GM19328 (cell line): ENCODE measurements around the gene ATAD3C.
"Not testable (repeated sequence)": the region's sequence is repeated elsewhere in the genome, so short reads cannot be mapped to it uniquely, and the experiment has no call there.

Source experiments
- ATAC-seq: cut with Tn5 transposase; IDR thresholded peaks from one replicate; pipeline ENCODE4 v1.9.1; 2021; ENCODE audit warnings: mild to moderate bottlenecking, moderate library complexity; ENCODE audit not compliant: unreplicated experiment

Gene ATAD3C

GRCh38 chr1:1468196-1468985, 18.9 kb downstream of the ATAD3C start:
- not testable (repeated sequence) for ATAC-seq

DNA sequence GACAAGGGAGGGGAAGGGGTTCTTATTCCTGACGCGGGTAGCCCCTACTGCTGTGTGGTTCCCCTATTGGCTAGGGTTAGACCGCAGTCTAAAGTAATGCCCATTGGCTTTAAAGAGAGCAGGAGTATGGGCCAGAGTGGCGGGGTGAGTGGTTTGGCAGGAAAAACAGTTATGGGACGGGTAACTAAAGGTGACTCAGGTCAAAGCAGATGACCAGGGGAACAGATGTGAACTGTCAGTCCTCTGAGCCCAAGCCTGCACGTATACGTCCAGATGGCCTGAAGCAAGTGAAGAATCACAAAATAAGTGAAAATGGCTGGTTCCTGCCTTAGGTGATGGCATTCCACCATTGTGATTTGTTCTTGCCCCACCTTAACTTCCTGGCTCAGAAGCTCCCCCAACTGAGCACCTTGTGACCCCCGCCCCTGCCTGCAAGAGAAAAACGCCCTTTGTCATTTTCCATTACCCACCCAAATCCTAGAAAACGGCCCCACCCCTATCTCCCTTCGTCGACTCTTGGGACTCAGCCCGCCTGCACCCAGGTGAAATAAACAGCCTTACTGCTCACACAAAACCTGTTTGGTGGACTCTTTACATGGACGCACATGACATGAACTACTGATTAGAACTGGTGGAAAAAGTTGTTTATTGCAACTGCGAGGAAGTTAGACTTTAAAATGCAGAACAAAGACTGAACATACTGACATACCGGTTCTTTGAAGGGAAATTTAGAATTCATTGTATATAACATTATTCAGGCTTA, 21.3 kb downstream of the ATAD3C start:
- ATAC-seq, result no peak

DNA sequence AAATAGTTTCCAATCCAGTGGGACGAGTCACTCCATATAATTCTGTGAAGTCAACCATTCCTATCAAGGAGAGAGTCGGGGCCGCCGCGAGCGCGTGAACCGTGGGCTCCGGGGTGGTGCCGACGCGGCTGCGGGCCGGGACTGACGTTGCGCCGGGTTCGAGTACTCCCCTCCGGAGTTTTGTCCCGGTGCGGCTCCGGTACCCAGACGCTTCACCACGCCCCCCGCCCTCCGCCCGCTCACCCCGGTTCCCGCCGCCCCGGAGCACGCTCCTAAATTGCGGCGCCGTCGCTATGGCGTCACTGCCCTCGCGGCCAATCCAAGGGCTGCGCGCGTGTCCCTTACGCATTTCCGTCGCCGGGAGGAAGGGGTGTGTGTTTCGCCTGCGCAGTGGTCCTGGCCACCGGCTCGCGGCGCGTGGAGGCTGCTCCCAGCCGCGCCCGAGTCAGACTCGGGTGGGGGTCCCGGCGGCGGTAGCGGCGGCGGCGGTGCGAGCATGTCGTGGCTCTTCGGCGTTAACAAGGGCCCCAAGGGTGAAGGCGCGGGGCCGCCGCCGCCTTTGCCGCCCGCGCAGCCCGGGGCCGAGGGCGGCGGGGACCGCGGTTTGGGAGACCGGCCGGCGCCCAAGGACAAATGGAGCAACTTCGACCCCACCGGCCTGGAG, 22.0 kb downstream of the ATAD3C start, which contains the start of gene ATAD3B:
Gene ATAD3B, plus strand, starts transcription at position 377 of the 664 bp plus-strand sequence. Its CDS starts 120 bp downstream, at position 497.
- ATAC-seq, result peak; percentile 89

DNA sequence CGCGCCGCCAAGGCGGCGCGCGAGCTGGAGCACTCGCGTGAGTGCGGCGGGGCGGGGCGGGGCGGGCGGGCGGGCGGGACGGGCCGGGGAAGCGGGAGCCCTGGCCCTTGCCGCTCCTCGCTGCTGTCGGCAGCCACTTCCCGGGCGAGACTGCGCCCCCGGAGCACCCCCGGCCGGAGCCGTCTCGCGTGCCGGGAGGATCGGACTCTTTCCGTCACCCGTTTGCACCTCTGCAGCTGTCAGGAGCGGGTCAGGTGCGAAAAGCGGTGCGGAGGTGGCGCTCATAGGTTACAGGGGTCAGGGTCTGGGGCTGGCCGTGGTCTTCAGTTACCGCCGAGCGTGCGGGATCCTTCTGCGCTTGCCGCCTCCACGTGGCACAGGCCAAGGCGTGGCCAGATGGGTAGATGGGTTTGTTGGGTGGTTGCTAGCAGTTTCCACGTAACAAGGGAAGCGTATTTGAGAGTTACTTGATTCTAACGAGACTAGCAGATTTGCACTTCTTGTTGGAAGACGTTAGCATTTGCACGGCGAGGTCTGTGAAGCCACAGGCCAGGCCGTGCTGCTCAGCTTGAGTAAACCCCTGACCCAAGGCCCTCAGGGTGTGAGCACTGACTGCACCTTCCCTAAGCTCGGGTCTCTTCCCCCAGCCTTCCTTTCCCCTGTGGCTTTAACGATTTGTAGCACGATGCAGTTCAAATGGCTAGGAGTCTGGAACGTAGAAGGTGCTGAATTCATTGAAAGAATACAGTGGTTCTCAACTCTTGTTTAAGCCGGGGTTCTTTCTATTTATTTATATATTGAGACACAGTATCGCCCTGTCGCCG, 22.8 kb downstream of the ATAD3C start:
- not testable (repeated sequence) for ATAC-seq

GRCh38 chr1:1476011-1476410, 26.5 kb downstream of the ATAD3C start:
- ATAC-seq, result not testable (repeated sequence)

DNA sequence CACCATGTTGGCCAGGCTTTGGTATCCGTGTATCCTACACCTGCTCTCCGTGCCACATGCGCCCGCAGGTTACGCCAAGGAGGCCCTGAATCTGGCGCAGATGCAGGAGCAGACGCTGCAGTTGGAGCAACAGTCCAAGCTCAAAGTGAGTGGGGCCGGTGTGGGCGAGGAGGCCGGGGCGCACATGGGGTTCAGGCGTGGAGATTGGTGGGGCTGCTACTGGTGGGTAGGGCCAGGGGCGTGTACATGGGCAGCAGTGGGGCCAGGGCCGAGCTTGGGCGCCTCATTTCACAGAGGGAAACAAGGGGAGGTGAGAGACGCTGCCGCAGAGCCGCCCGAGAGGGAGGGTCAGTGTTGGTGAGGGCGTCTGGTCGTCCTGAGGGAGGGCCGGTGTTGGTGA, 27.7 kb downstream of the ATAD3C start:
- no peak for ATAC-seq

GRCh38 chr1:1479547-1480487, 30.3 kb downstream of the ATAD3C start:
- ATAC-seq, result no peak

DNA sequence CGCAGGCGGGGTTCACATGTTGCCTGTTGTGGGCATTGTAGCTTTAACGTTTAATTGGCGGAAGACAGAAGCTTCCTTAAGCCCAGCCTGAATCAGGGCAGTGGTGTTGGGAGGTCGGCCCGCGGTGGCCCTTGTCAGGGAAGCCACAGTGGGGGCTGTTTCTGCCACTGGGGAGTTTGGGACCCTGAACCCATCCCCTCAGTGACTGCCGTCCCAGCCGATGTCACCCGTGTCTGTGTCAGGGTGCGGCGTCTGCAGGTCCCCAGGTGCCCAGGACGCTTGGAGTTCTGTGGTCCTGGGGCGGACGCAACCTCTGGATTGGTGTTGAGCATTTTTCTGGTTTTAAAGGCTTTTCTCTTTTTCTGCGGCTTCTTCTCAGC, 31.0 kb downstream of the ATAD3C start:
- not testable (repeated sequence) for ATAC-seq

GRCh38 chr1:1481811-1482210, 32.3 kb downstream of the ATAD3C start:
- ATAC-seq, result not testable (repeated sequence)

GRCh38 chr1:1482856-1483255, 33.4 kb downstream of the ATAD3C start:
- ATAC-seq, result no peak

- no peak for ATAC-seq
Observed at GRCh38 chr1:1483714-1484113, 34.2 kb downstream of the ATAD3C start.

- ATAC-seq, result not testable (repeated sequence)
Observed at GRCh38 chr1:1484976-1485750, 35.7 kb downstream of the ATAD3C start.

GRCh38 chr1:1485755-1486317, 36.3 kb downstream of the ATAD3C start:
- ATAC-seq, result not testable (repeated sequence)

DNA sequence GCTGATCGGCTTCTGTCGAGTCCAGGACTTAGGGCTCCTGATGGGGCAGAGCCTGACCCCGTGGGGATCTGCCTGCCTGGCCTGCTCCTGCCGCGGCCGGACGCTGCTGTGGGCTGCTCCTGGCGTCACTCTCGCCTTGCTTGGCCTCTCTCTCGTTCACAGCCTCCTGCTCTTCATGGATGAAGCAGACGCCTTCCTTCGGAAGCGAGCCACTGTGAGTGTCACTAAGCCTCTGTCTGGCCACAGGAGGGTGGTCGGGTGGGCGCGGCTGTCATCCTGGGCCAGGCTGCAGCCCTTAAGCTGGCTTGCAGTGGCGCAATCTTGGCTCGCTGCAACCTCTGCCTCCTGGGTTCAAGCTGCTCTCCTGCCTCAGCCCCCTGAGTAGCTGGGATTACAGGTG, 38.2 kb downstream of the ATAD3C start:
- no peak for ATAC-seq

GRCh38 chr1:1489231-1489630, 39.7 kb downstream of the ATAD3C start:
- no peak for ATAC-seq

GRCh38 chr1:1489861-1490260, 40.4 kb downstream of the ATAD3C start:
- ATAC-seq, result no peak

GRCh38 chr1:1490633-1491230, 41.2 kb downstream of the ATAD3C start:
- ATAC-seq, result no peak

DNA sequence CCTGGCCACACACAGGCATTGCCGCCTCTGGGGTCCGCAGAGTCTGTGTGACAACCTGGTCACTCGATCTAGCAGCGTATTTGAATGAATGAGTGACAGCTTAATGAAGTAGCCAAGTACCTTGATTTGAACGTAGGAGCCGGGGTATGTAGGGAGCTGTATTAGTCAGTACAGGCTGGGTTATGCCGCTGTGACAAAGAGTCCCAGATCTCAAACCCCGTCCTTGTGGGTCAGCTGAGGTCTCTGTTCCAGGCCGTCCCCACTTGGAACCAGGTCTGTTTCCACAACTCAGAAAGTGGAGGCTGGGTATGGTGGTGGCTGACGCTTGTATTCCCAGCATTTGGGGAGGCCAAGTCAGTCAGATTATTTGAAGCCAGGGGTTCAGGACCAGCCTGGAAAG, 42.1 kb downstream of the ATAD3C start:
- ATAC-seq, result no peak
